DOHH2 (cell line): ENCODE results near the gene SCD5.

ENCODE experiments used
- H3F3A ChIP-seq: fragments of 200-600 bp; sonication (generic), shearing (Covaris generic); 2 replicates; pipeline ENCODE4 v1.6.0; 2016; ENCODE audit warnings: antibody characterized with exemption, mild to moderate bottlenecking; ENCODE audit not compliant: control insufficient read depth, insufficient read depth
- H3K27ac ChIP-seq: fragments of 200-600 bp; sonication (generic); 2 replicates; pipeline ENCODE4 v1.5.1; 2014; ENCODE audit warnings: low read depth, mild to moderate bottlenecking, low read length, moderate library complexity
- H3K27me3 ChIP-seq: fragments of 200-600 bp; sonication (generic); 2 replicates; pipeline ENCODE4 v1.6.1; 2014; ENCODE audit warnings: mild to moderate bottlenecking, low read length, mixed read lengths; ENCODE audit not compliant: control insufficient read depth
- H3K36me3 ChIP-seq: fragments of 200-600 bp; sonication (generic); 2 replicates; pipeline ENCODE4 v1.6.1; 2014; ENCODE audit warnings: mild to moderate bottlenecking, low read length, moderate library complexity, mixed read lengths; ENCODE audit not compliant: control insufficient read depth
- H3K4me1 ChIP-seq: fragments of 200-600 bp; sonication (generic); 2 replicates; pipeline ENCODE4 v1.6.1; 2014; ENCODE audit warnings: mild to moderate bottlenecking, low read length, mixed read lengths; ENCODE audit not compliant: control insufficient read depth
- H3K4me2 ChIP-seq: fragments of 200-600 bp; sonication (generic); 2 replicates; pipeline ENCODE4 v1.6.0; 2014; ENCODE audit warnings: mild to moderate bottlenecking, low read length, moderate library complexity
- H3K4me3 ChIP-seq: fragments of 200-600 bp; sonication (generic); 2 replicates; pipeline ENCODE4 v1.5.1; 2014; ENCODE audit warnings: mild to moderate bottlenecking, low read length, mixed read lengths
- H3K79me2 ChIP-seq: fragments of 200-600 bp; sonication (generic); 2 replicates; pipeline ENCODE4 v1.6.1; 2014; ENCODE audit warnings: mild to moderate bottlenecking, low read length, mixed read lengths; ENCODE audit not compliant: control insufficient read depth
- H3K9me2 ChIP-seq: fragments of 200-600 bp; sonication (generic); replicated peaks from 2 replicates; pipeline ENCODE4 v1.6.1; 2014; ENCODE audit warnings: mild to moderate bottlenecking, low read length, mixed read lengths; ENCODE audit not compliant: control insufficient read depth
- H3K9me3 ChIP-seq: fragments of 200-600 bp; sonication (generic); 2 replicates; pipeline ENCODE4 v1.6.1; 2014; ENCODE audit warnings: antibody characterized with exemption, low read length, mixed read lengths; ENCODE audit not compliant: control insufficient read depth, insufficient read depth
- H4K20me1 ChIP-seq: fragments of 200-600 bp; sonication (generic); 2 replicates; pipeline ENCODE4 v1.6.0; 2014; ENCODE audit warnings: low read depth, mild to moderate bottlenecking, antibody characterized with exemption, low read length, moderate library complexity; ENCODE audit not compliant: control insufficient read depth, insufficient read depth
- CTCF ChIP-seq: fragments of 200-600 bp; sonication (generic); IDR thresholded peaks from one replicate; pipeline ENCODE4 v1.5.1; 2014; ENCODE audit warnings: antibody characterized with exemption, mild to moderate bottlenecking, low read depth, low read length; ENCODE audit not compliant: poor library complexity, severe bottlenecking
- EZH2phosphoT487 ChIP-seq: fragments of 200-600 bp; sonication (generic); IDR thresholded peaks from 2 replicates; pipeline ENCODE4 v1.6.1; 2017; ENCODE audit warnings: borderline replicate concordance, mild to moderate bottlenecking, antibody characterized with exemption, low read length, moderate library complexity, mixed read lengths

SCD5 gene

GRCh38 chr4:82782626-82783345 lies 15.8 kb downstream of the SCD5 start:
- no peaks in the 10 kb centered on the region for H3K36me3 ChIP-seq
- H3K4me1 ChIP-seq, result peaks cover 69% of the 10 kb centered on the region
- H3K9me2 ChIP-seq, result no peaks in the 10 kb centered on the region
- TF ChIP-seq CTCF (no peak), EZH2phosphoT487 (no peak)
- H3K4me3 ChIP-seq, result no peak overlapping the region
- peaks cover 5% of the 10 kb centered on the region for H3F3A ChIP-seq
- H3K79me2 ChIP-seq, result peaks cover 69% of the 10 kb centered on the region
- H3K4me2 ChIP-seq, result peak overlapping the region; percentile 64
- peaks cover 11% of the 10 kb centered on the region for H4K20me1 ChIP-seq
- no peaks in the 10 kb centered on the region for H3K27me3 ChIP-seq
- no peaks in the 10 kb centered on the region for H3K9me3 ChIP-seq
- no peak overlapping the region for H3K27ac ChIP-seq

- Histone ChIP-seq H3K27me3 (no peaks in the 10 kb centered on the region), H3K27ac (peak overlapping the region; percentile 75), H4K20me1 (peaks cover 11% of the 10 kb centered on the region), H3K79me2 (peaks cover 67% of the 10 kb centered on the region), H3K9me3 (no peaks in the 10 kb centered on the region), H3K4me1 (peaks cover 66% of the 10 kb centered on the region), H3K4me3 (peak overlapping the region; percentile 48), H3K4me2 (peak overlapping the region; percentile 64), H3K9me2 (no peaks in the 10 kb centered on the region), H3F3A (peaks cover 5% of the 10 kb centered on the region), H3K36me3 (no peaks in the 10 kb centered on the region)
- TF ChIP-seq CTCF (peak; percentile 30), EZH2phosphoT487 (no peak)
These were observed 17.8 kb downstream of the SCD5 start for GRCh38 chr4:82780752-82781231.

GRCh38 chr4:82780170-82780751 lies 18.3 kb downstream of the SCD5 start:
- no peaks in the 10 kb centered on the region for H3K27me3 ChIP-seq
- H3K27ac ChIP-seq, result peak overlapping the region; percentile 75

More at GRCh38 chr4:82780170-82780751, 18.3 kb downstream of the SCD5 start:
- H3F3A ChIP-seq, result peaks cover 5% of the 10 kb centered on the region
- TF ChIP-seq CTCF (no peak), EZH2phosphoT487 (no peak)
- H3K79me2 ChIP-seq, result peaks cover 67% of the 10 kb centered on the region
- H4K20me1 ChIP-seq, result peaks cover 11% of the 10 kb centered on the region
- H3K36me3 ChIP-seq, result no peaks in the 10 kb centered on the region
- no peaks in the 10 kb centered on the region for H3K9me2 ChIP-seq
- H3K4me2 ChIP-seq, result peak overlapping the region; percentile 64
- peaks cover 60% of the 10 kb centered on the region for H3K4me1 ChIP-seq
- H3K4me3 ChIP-seq, result peak overlapping the region; percentile 48
- H3K9me3 ChIP-seq, result no peaks in the 10 kb centered on the region
